ENCODE measurements around the gene TPPP.

DNA sequence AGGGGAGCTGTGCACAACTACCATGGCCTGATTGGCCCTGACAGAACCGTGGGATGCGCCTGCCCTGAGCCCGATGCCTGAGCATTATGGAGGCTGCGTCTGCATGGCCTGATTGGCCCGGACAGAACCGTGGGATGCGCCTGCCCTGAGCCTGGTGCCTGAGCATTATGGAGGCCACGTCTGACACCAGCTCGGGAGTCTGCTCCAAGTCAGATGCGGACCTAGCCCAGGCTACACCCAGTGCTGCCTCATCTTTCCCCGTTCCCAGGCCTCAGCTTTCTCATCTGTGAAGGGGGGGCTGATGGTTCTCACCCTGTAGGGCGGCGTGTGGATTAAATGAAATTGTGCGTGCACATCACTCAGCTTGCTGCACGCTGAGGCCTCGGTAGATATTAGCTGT lies 73.7 kb downstream of the TPPP start:
- TF ChIP-seq CTCF (IDR thresholded peaks at IDR 0.05; ENCODE audit: insufficient read depth, low read length, poor library complexity, severe bottlenecking), result no peak
- TF ChIP-seq EZH2phosphoT487 (conservative IDR thresholded peaks at IDR 0.05; ENCODE audit: low read length), result no peak
